HEK293 (cell line): ENCODE measurements around the gene ACSL4.

Experiments
- CTCF ChIP-seq: fragments of 450-650 bp; formaldehyde crosslinking; IDR thresholded peaks from 2 replicates; pipeline ENCODE4 v1.5.1; 2016; ENCODE audit warnings: missing biosample characterization, missing genetic modification characterization
- REST ChIP-seq: fragments of 450-650 bp; formaldehyde crosslinking; IDR thresholded peaks from 2 replicates; pipeline ENCODE4 v1.5.1; 2016; ENCODE audit warnings: missing biosample characterization, missing genetic modification characterization
- SALL2 ChIP-seq: fragments of 450-650 bp; formaldehyde crosslinking; IDR thresholded peaks from 2 replicates; pipeline ENCODE4 v1.5.0; 2017; ENCODE audit warnings: missing biosample characterization, mild to moderate bottlenecking, missing genetic modification characterization, borderline replicate concordance
- ZNF138 ChIP-seq: fragments of 450-650 bp; formaldehyde crosslinking; IDR thresholded peaks from 2 replicates; pipeline ENCODE4 v1.5.1; 2016; ENCODE audit warnings: missing biosample characterization, missing genetic modification characterization, borderline replicate concordance
- ZNF248 ChIP-seq: fragments of 450-650 bp; formaldehyde crosslinking; IDR thresholded peaks from 2 replicates; pipeline ENCODE4 v1.5.1; 2017; ENCODE audit warnings: missing biosample characterization, missing genetic modification characterization
- ZNF513 ChIP-seq: fragments of 450-650 bp; IDR thresholded peaks from 2 replicates; pipeline ENCODE4 v1.5.1; 2018; ENCODE audit warnings: missing biosample characterization, missing genetic modification characterization
- ZNF664 ChIP-seq: fragments of 450-650 bp; formaldehyde crosslinking; IDR thresholded peaks from 2 replicates; pipeline ENCODE4 v1.5.1; 2016; ENCODE audit warnings: missing biosample characterization, missing genetic modification characterization
- ZNF837 ChIP-seq: fragments of 450-650 bp; formaldehyde crosslinking; IDR thresholded peaks from 2 replicates; pipeline ENCODE4 v1.5.1; 2016; ENCODE audit warnings: missing biosample characterization, missing genetic modification characterization

- TF ChIP-seq ZNF664 (no peak), ZNF248 (tag by site-specific recombination) (no peak), REST (tag by site-specific recombination) (no peak), ZNF513 (tag by site-specific recombination) (no peak), CTCF (tag by site-specific recombination) (no peak), SALL2 (no peak), ZNF837 (tag by site-specific recombination) (no peak), ZNF138 (tag by site-specific recombination) (no peak)
Observed at GRCh38 chrX:109643687-109644086, 89.4 kb downstream of the ACSL4 start.
